Activated CD8-positive, alpha-beta T cell treated with anti-CD3 and anti-CD28 coated beads, Interleukin-2, amount 10 ng/mL, durations not matched to agents 7 days and 5 days (primary cell): ENCODE results near the gene OR5D18. TPM values are rescaled to one million over a fixed set of nuclear protein-coding genes. Genes with fewer than 3 reads are reported as not detected.

ENCODE experiments used
- ATAC-seq: fragments of 150-1000 bp; cut with Tn5 transposase; one replicate; pipeline ENCODE4 v1.10.0; 2021; ENCODE audit warnings: moderate library complexity
- CTCF ChIA-PET: fragments of 350-600 bp; sonication (Branson Sonifier 250); formaldehyde crosslinking; loops from one replicate; lab custom pipeline; 2021; ENCODE audit warnings: antibody characterized with exemption; lab: Charles Lee
- POLR2A ChIA-PET: fragments of 350-600 bp; sonication (Branson Sonifier 250); formaldehyde crosslinking; loops from one replicate; lab custom pipeline; 2021; ENCODE audit warnings: antibody characterized with exemption; lab: Charles Lee
- DNase-seq: peaks from one replicate; pipeline ENCODE4 v3.0.0-alpha.2; 2020
- H3K27ac Mint-ChIP-seq: one replicate; pipeline ENCODE4 v1.8.0; 2021; ENCODE audit warnings: mild to moderate bottlenecking, mixed read lengths
- H3K27me3 Mint-ChIP-seq: one replicate; pipeline ENCODE4 v1.8.0; 2021; ENCODE audit warnings: low read depth, mixed read lengths
- H3K36me3 Mint-ChIP-seq: one replicate; pipeline ENCODE4 v1.8.0; 2021; ENCODE audit warnings: low read depth, mixed read lengths
- H3K4me1 Mint-ChIP-seq: one replicate; pipeline ENCODE4 v1.8.0; 2021; ENCODE audit warnings: low read depth, mixed read lengths
- H3K4me3 Mint-ChIP-seq: one replicate; pipeline ENCODE4 v1.8.0; 2021; ENCODE audit warnings: mild to moderate bottlenecking, mixed read lengths
- H3K9me3 Mint-ChIP-seq: one replicate; pipeline ENCODE4 v1.8.0; 2022; ENCODE audit warnings: mixed read lengths; ENCODE audit not compliant: insufficient read depth
- total RNA-seq, 2 experiments: library from RNA; stranded (reverse); gene quantifications; one replicate each; pipeline ENCODE4 v1.2.3, GENCODE V29; 2021

Gene OR5D18
- not detected for total RNA-seq

DNA sequence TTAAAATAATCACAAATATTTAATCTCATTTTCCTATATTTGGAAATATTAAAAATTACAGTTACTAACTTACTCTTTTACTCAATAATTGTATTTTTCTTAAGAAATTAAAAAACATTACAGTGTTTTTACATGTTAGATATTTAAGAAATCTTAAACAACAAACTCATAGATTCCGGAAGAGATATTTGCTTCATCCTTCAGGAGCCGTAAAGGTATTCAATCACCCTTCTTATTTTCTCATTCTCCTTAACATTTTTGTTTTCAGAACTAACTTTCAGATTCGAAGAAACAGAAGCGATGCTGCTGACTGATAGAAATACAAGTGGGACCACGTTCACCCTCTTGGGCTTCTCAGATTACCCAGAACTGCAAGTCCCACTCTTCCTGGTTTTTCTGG, at the start of gene OR5D18:
TSS of gene OR5D18 (plus strand) at position 301 of the 400 bp plus-strand sequence. CDS start at position 301, 0 bp downstream.
- Mint-ChIP-seq H3K27me3 (no peaks in the 10 kb centered on the region), H3K4me3 (no peak within 1 kb of the TSS), H3K4me1 (no peaks in the 10 kb centered on the region), H3K27ac (no peak within 1 kb of the TSS), H3K36me3 (no peaks in the 10 kb centered on the region), H3K9me3 (peaks cover 38% of the 10 kb centered on the region)
- CTCF ChIA-PET, result no interaction called here
- DNase-seq (no peak), ATAC-seq (no peak)
- POLR2A ChIA-PET, result no interaction called here

DNA sequence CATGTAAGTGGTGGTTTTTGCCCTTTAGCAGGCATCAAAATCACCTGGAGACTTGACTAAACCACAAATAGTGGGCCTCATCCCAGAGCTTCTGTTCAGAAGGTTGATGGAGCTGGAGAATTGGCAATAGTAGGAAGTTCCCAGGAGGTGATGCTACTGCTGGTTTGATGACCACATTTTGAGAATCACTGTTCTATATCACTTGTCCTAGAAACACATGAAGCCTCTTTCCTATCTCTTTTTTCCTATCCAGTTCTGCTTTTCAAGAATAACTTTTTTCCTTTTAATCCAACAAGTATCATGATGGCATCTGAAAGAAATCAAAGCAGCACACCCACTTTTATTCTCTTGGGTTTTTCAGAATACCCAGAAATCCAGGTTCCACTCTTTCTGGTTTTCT, 46.3 kb upstream of the OR5D18 start, which contains the start of gene OR5D13:
TSS of gene OR5D13 (plus strand) at position 301 of the 400 bp plus-strand sequence. CDS start at position 301, 0 bp downstream.
- H3K9me3 Mint-ChIP-seq, result no peaks in the 10 kb centered on the region
- H3K27me3 Mint-ChIP-seq, result no peaks in the 10 kb centered on the region
- POLR2A ChIA-PET, result no interaction called here
- H3K4me3 Mint-ChIP-seq, result no peak within 1 kb of the TSS
- H3K36me3 Mint-ChIP-seq, result no peaks in the 10 kb centered on the region
- DNase-seq (no peak), ATAC-seq (no peak)
- H3K27ac Mint-ChIP-seq, result no peak within 1 kb of the TSS
- CTCF ChIA-PET, result no interaction called here
- H3K4me1 Mint-ChIP-seq, result no peaks in the 10 kb centered on the region

GRCh38 chr11:55791606-55792005, 27.8 kb upstream of the OR5D18 start:
- no peak for ATAC-seq
- POLR2A ChIA-PET, result no interaction called here
- peaks cover 6% of the 10 kb centered on the region for H3K9me3 Mint-ChIP-seq
- H3K27me3 Mint-ChIP-seq, result no peaks in the 10 kb centered on the region
- CTCF ChIA-PET, result no interaction called here
- H3K36me3 Mint-ChIP-seq, result no peaks in the 10 kb centered on the region
- no peak overlapping the region for H3K4me3 Mint-ChIP-seq
- no peak for DNase-seq
- no peak overlapping the region for H3K27ac Mint-ChIP-seq
- H3K4me1 Mint-ChIP-seq, result no peaks in the 10 kb centered on the region

GRCh38 chr11:55793321-55793720, 26.1 kb upstream of the OR5D18 start:
- Mint-ChIP-seq H3K9me3 (peaks cover 8% of the 10 kb centered on the region), H3K36me3 (no peaks in the 10 kb centered on the region), H3K27me3 (no peaks in the 10 kb centered on the region), H3K27ac (no peak overlapping the region), H3K4me3 (no peak overlapping the region), H3K4me1 (no peaks in the 10 kb centered on the region)
- no peak for ATAC-seq
- DNase-seq, result no peak
- POLR2A ChIA-PET, result no interaction called here
- CTCF ChIA-PET, result no interaction called here

- no peak within 1 kb of the TSS for H3K4me3 Mint-ChIP-seq
- H3K9me3 Mint-ChIP-seq, result peaks cover 20% of the 10 kb centered on the region
- no peaks in the 10 kb centered on the region for H3K4me1 Mint-ChIP-seq
- H3K27me3 Mint-ChIP-seq, result no peaks in the 10 kb centered on the region
- ATAC-seq (no peak), DNase-seq (no peak)
- H3K36me3 Mint-ChIP-seq, result no peaks in the 10 kb centered on the region
- ChIA-PET CTCF (no interaction called here), POLR2A (no interaction called here)
- H3K27ac Mint-ChIP-seq, result no peak within 1 kb of the TSS
These were observed 24.2 kb upstream of the OR5D18 start, which contains the start of gene OR5D14 for GRCh38 chr11:55795256-55795655. TSS of gene OR5D14 (plus strand) at chr11:55795556. CDS start at chr11:55795556, 0 bp downstream.

DNA sequence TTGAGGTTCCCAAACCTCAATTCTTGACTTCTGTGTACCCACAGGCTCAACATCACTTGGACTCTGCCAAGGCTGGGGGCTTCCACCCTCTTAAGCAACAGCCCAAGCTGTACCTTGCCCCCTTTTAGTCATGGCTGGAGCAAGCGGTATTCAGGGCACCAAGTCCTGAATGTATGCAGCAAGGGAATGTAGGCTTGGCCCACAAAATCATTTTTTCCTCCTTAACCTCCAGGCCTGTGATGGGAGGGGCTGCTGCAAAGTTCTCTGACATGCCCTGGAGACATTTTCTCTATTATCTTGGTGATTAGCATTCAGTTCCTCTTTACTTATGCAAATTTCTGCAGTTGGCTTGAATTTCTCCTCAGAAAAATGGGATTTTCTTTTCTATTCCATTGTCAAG, 13.2 kb upstream of the OR5D18 start:
- POLR2A ChIA-PET, result interaction anchor here (0.6 kb wide), 1 partner anchor 106 kb away, joined by 3 read pairs; no protein-coding TSS in a partner anchor
- ATAC-seq (no peak), DNase-seq (no peak)

GRCh38 chr11:55811067-55811466, 8.4 kb upstream of the OR5D18 start, which contains the start of gene OR5L1:
TSS of gene OR5L1 (plus strand) at chr11:55811367. CDS start at chr11:55811467, 100 bp downstream.
- H3K4me3 Mint-ChIP-seq, result no peak within 1 kb of the TSS
- no peaks in the 10 kb centered on the region for H3K27me3 Mint-ChIP-seq
- H3K27ac Mint-ChIP-seq, result no peak within 1 kb of the TSS
- no peaks in the 10 kb centered on the region for H3K36me3 Mint-ChIP-seq
- no peaks in the 10 kb centered on the region for H3K4me1 Mint-ChIP-seq
- no peak for ATAC-seq
- no peak for DNase-seq
- peaks cover 14% of the 10 kb centered on the region for H3K9me3 Mint-ChIP-seq
- ChIA-PET POLR2A (no interaction called here), CTCF (no interaction called here)

More for the DNA sequence above, 13.2 kb upstream of the OR5D18 start:
- H3K9me3 Mint-ChIP-seq, result peaks cover 25% of the 10 kb centered on the region
- H3K4me1 Mint-ChIP-seq, result no peaks in the 10 kb centered on the region
- no peak overlapping the region for H3K27ac Mint-ChIP-seq
- no peaks in the 10 kb centered on the region for H3K27me3 Mint-ChIP-seq
- H3K36me3 Mint-ChIP-seq, result no peaks in the 10 kb centered on the region
- no peak overlapping the region for H3K4me3 Mint-ChIP-seq
- CTCF ChIA-PET, result no interaction called here

GRCh38 chr11:55826919-55827318, 7.5 kb downstream of the OR5D18 start, which contains the start of gene OR5L2:
TSS of gene OR5L2 (plus strand) at chr11:55827219. CDS start at chr11:55827219, 0 bp downstream.
- DNase-seq, result no peak
- Mint-ChIP-seq H3K4me1 (no peaks in the 10 kb centered on the region), H3K4me3 (no peak within 1 kb of the TSS), H3K27me3 (no peaks in the 10 kb centered on the region), H3K9me3 (peaks cover 9% of the 10 kb centered on the region), H3K36me3 (no peaks in the 10 kb centered on the region), H3K27ac (no peak within 1 kb of the TSS)
- ChIA-PET POLR2A (no interaction called here), CTCF (no interaction called here)
- ATAC-seq, result no peak

DNA sequence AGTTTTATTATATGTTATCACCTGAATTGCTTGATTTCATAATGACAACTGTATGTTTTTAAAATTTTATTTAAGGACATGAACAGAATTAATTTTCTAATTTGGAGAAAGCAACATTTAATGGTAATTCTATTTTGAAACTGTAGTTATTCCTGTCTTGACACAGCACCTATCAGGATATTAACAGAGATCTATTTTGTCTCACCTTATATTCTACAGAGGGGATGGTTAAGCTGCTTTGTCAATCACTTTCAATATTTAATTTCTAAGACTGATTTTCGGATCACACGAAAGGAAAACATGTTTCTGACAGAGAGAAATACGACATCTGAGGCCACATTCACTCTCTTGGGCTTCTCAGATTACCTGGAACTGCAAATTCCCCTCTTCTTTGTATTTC, 19.0 kb downstream of the OR5D18 start, which contains the start of gene OR5D16:
TSS of gene OR5D16 (plus strand) at position 301 of the 400 bp plus-strand sequence. CDS start at position 301, 0 bp downstream.
- H3K4me3 Mint-ChIP-seq, result no peak within 1 kb of the TSS
- H3K27me3 Mint-ChIP-seq, result no peaks in the 10 kb centered on the region
- peaks cover 27% of the 10 kb centered on the region for H3K9me3 Mint-ChIP-seq
- POLR2A ChIA-PET, result no interaction called here
- CTCF ChIA-PET, result no interaction called here
- H3K27ac Mint-ChIP-seq, result no peak within 1 kb of the TSS
- ATAC-seq (no peak), DNase-seq (no peak)
- no peaks in the 10 kb centered on the region for H3K36me3 Mint-ChIP-seq
- no peaks in the 10 kb centered on the region for H3K4me1 Mint-ChIP-seq

DNA sequence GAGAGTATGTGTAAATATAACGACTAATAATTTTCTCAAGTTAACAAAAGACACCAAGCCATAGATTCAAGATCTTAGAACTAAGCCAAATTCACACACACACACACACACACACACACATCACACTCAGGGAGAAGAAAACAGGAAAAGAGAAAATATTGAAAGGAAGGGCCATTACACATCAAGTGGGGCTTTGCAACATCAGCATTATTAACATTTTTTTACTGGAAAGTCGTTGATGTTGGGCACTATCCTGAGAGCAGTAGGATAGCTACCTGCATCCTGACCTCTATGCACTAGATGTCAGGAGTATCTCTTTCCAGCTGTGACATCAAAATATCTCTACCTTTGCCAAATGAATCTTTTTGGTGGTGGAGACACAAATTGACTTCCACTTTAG, 28.0 kb downstream of the OR5D18 start:
- H3K27ac Mint-ChIP-seq, result no peak overlapping the region
- H3K4me1 Mint-ChIP-seq, result no peaks in the 10 kb centered on the region
- no peaks in the 10 kb centered on the region for H3K27me3 Mint-ChIP-seq
- peaks cover 23% of the 10 kb centered on the region for H3K9me3 Mint-ChIP-seq
- ChIA-PET CTCF (no interaction called here), POLR2A (no interaction called here)
- no peak overlapping the region for H3K4me3 Mint-ChIP-seq
- no peaks in the 10 kb centered on the region for H3K36me3 Mint-ChIP-seq
- DNase-seq, result no peak
- no peak for ATAC-seq

DNA sequence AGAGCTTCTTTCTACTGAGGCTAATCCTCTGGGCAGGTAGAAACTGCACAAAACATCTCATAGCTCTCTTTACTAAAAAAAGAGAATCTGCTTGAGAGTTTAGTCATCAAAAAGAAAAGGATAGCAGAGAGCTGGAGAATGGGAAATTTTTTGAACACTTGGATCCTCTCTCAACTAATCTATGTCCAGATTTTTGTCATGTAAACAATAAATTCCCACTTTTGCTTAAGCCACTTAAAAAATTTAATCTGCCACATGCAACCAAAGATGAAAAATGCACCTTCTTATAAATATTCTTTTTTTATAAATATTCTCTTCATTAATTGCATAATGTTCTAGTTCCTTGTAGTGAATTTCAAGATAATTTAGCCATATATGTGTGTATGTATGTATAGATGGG, 29.6 kb downstream of the OR5D18 start:
- ChIA-PET CTCF (no interaction called here), POLR2A (no interaction called here)
- no peak for ATAC-seq
- no peak for DNase-seq
- no peaks in the 10 kb centered on the region for H3K27me3 Mint-ChIP-seq
- no peak overlapping the region for H3K27ac Mint-ChIP-seq
- no peaks in the 10 kb centered on the region for H3K36me3 Mint-ChIP-seq
- H3K9me3 Mint-ChIP-seq, result peaks cover 23% of the 10 kb centered on the region
- no peaks in the 10 kb centered on the region for H3K4me1 Mint-ChIP-seq
- no peak overlapping the region for H3K4me3 Mint-ChIP-seq

- Mint-ChIP-seq H3K27ac (no peak overlapping the region), H3K4me3 (no peak overlapping the region), H3K9me3 (peaks cover 3% of the 10 kb centered on the region), H3K36me3 (no peaks in the 10 kb centered on the region), H3K4me1 (no peaks in the 10 kb centered on the region), H3K27me3 (no peaks in the 10 kb centered on the region)
- ATAC-seq (no peak), DNase-seq (no peak)
- CTCF ChIA-PET, result no interaction called here
- POLR2A ChIA-PET, result no interaction called here
These were observed 32.7 kb downstream of the OR5D18 start for GRCh38 chr11:55852141-55852540.

- H3K27me3 Mint-ChIP-seq, result no peaks in the 10 kb centered on the region
- ATAC-seq (no peak), DNase-seq (no peak)
- no peak overlapping the region for H3K27ac Mint-ChIP-seq
- no peaks in the 10 kb centered on the region for H3K4me1 Mint-ChIP-seq
- ChIA-PET POLR2A (no interaction called here), CTCF (no interaction called here)
- peaks cover 18% of the 10 kb centered on the region for H3K9me3 Mint-ChIP-seq
- no peak overlapping the region for H3K4me3 Mint-ChIP-seq
- H3K36me3 Mint-ChIP-seq, result no peaks in the 10 kb centered on the region
These were observed 35.3 kb downstream of the OR5D18 start for GRCh38 chr11:55854704-55855103.
